CD14-positive monocyte (primary cell): ENCODE measurements around the gene KCTD16. TPM values are rescaled to one million over a fixed set of nuclear protein-coding genes. Genes with fewer than 3 reads are reported as not detected.

Experiments
- DNase-seq, 3 donors: peaks; one replicate each; pipeline ENCODE4 v3.0.0-alpha.2; 2011 to 2022
- H2AFZ ChIP-seq: 2 replicates; pipeline ENCODE4 v1.6.0; 2012; ENCODE audit warnings: mild to moderate bottlenecking, low read depth, low read length, inconsistent platforms; ENCODE audit not compliant: insufficient read depth, poor library complexity, severe bottlenecking
- H3K27ac ChIP-seq, 2 donors: 1 replicate in 1 of 2; 2 replicates in 1 of 2; pipeline ENCODE4 v1.5.1; 2012 to 2013; ENCODE audit warnings: low read length in 2 of 2, control low read depth in 1 of 2, inconsistent platforms in 1 of 2, low read depth in 1 of 2, mild to moderate bottlenecking in 1 of 2
- H3K27me3 ChIP-seq, 2 donors: one replicate each; pipeline versions ENCODE4 v1.6.0 to v1.6.1; 2011 to 2013; ENCODE audit warnings: low read length in 2 of 2; ENCODE audit not compliant: control insufficient read depth in 2 of 2, insufficient read depth in 2 of 2
- H3K36me3 ChIP-seq, 2 donors: replicated peaks in 1 of 2; 1 replicate in 1 of 2; 2 replicates in 1 of 2; pipeline versions ENCODE4 v1.5.1 to v1.6.1; 2012 to 2013; ENCODE audit warnings: low read length in 2 of 2, control low read depth in 1 of 2, inconsistent platforms in 1 of 2, mild to moderate bottlenecking in 1 of 2; ENCODE audit not compliant: insufficient read depth in 2 of 2, control insufficient read depth in 1 of 2
- H3K4me1 ChIP-seq, 2 donors: 1 replicate in 1 of 2; 2 replicates in 1 of 2; pipeline versions ENCODE4 v1.5.1 to v1.6.1; 2012 to 2013; ENCODE audit warnings: low read length in 2 of 2, control low read depth in 1 of 2, inconsistent platforms in 1 of 2, mild to moderate bottlenecking in 1 of 2, moderate library complexity in 1 of 2; ENCODE audit not compliant: insufficient read depth in 2 of 2, control insufficient read depth in 1 of 2
- H3K4me2 ChIP-seq: replicated peaks from 2 replicates; pipeline ENCODE3; 2012; ENCODE audit warnings: low read length, moderate library complexity, mild to moderate bottlenecking; ENCODE audit not compliant: poor library complexity, severe bottlenecking; ENCODE audit errors: extremely low read depth
- H3K4me3 ChIP-seq, 3 experiments: fragments of 200-600 bp in 1 of 3; sonication (generic) in 1 of 3; replicated peaks in 1 of 3; 1 replicate in 2 of 3; 2 replicates in 1 of 3; pipeline ENCODE4 v1.5.1; 2011 to 2013; ENCODE audit warnings: low read length in 3 of 3, mild to moderate bottlenecking in 3 of 3, control low read depth in 2 of 3, low read depth in 2 of 3, inconsistent platforms in 1 of 3, moderate library complexity in 1 of 3
- H3K79me2 ChIP-seq: 2 replicates; pipeline ENCODE4 v1.6.0; 2012; ENCODE audit warnings: mild to moderate bottlenecking, control low read depth, inconsistent platforms, low read length, moderate library complexity; ENCODE audit not compliant: insufficient read depth
- H3K9ac ChIP-seq: 2 replicates; pipeline ENCODE4 v1.6.0; 2017; ENCODE audit warnings: low read length, mild to moderate bottlenecking; ENCODE audit not compliant: insufficient read depth, poor library complexity, severe bottlenecking
- H3K9me3 ChIP-seq, 2 donors: replicated peaks in 1 of 2; 1 replicate in 1 of 2; 2 replicates in 1 of 2; pipeline versions ENCODE4 v1.5.1 to v1.6.1; 2012 to 2013; ENCODE audit warnings: low read length in 2 of 2, control low read depth in 1 of 2; ENCODE audit not compliant: control insufficient read depth in 1 of 2, insufficient read depth in 1 of 2
- H4K20me1 ChIP-seq: 2 replicates; pipeline ENCODE4 v1.6.0; 2012; ENCODE audit warnings: mild to moderate bottlenecking, low read length, control low read depth, moderate library complexity; ENCODE audit not compliant: insufficient read depth
- H3K27ac Mint-ChIP-seq, 7 donors: one replicate each; pipeline ENCODE4 v1.8.0; 2020; ENCODE audit warnings: mild to moderate bottlenecking in 7 of 7, mixed read lengths in 7 of 7, moderate library complexity in 6 of 7, inconsistent platforms in 2 of 7
- H3K27me3 Mint-ChIP-seq, 3 donors: one replicate each; pipeline ENCODE4 v1.8.0; 2021 to 2022; ENCODE audit warnings: low read depth in 3 of 3, mild to moderate bottlenecking in 3 of 3, mixed read lengths in 3 of 3, moderate library complexity in 3 of 3, inconsistent platforms in 1 of 3
- H3K36me3 Mint-ChIP-seq, 2 donors: one replicate each; pipeline ENCODE4 v1.8.0; 2020; ENCODE audit warnings: mixed read lengths in 2 of 2, inconsistent platforms in 1 of 2, mild to moderate bottlenecking in 1 of 2
- H3K4me1 Mint-ChIP-seq: one replicate; pipeline ENCODE4 v1.8.0; 2020; ENCODE audit warnings: mild to moderate bottlenecking, mixed read lengths
- H3K4me3 Mint-ChIP-seq, 2 donors: one replicate each; pipeline ENCODE4 v1.8.0; 2020; ENCODE audit warnings: mild to moderate bottlenecking in 2 of 2, mixed read lengths in 2 of 2, moderate library complexity in 1 of 2
- H3K9me3 Mint-ChIP-seq, 7 donors: one replicate each; pipeline ENCODE4 v1.8.0; 2020 to 2022; ENCODE audit warnings: mixed read lengths in 7 of 7, mild to moderate bottlenecking in 6 of 7, moderate library complexity in 6 of 7, inconsistent platforms in 2 of 7
- WGBS: methylation state at CpG from one replicate; pipeline ENCODE4 v1.1.5; 2013; ENCODE audit warnings: missing lambda C conversion rate; ENCODE audit not compliant: insufficient coverage; 5-methylcytosine and 5-hydroxymethylcytosine counted together
- intact Hi-C, 2 donors: fragments of 100-400 bp; cut with micrococcal nuclease; formaldehyde crosslinking; loops; one replicate each; pipeline versions ENCODE4 v1.15.0 to v1.15.1; 2023
- polyA plus RNA-seq, 3 donors: library from polyadenylated mRNA; depleted of rRNA in 1 of 3; unstranded in 2 of 3; stranded (reverse) in 1 of 3; fragments of 300-500 nt in 2 of 3; fragments of >200 nt in 1 of 3; fragmentation: Illumina TruSeq in 2 of 3; gene quantifications; 1 replicate in 2 of 3; 2 replicates in 1 of 3; pipeline ENCODE4 v1.2.3, GENCODE V29; 2012 to 2021
- TF ChIP-seq, protein P1 (sequence below): fragments of 200-600 bp; IDR thresholded peaks from one replicate; pipeline ENCODE4 v1.8.0; 2022; ENCODE audit warnings: antibody characterized with exemption, mild to moderate bottlenecking

KCTD16 gene
- polyA plus RNA-seq, 3 donors, result not detected

DNA sequence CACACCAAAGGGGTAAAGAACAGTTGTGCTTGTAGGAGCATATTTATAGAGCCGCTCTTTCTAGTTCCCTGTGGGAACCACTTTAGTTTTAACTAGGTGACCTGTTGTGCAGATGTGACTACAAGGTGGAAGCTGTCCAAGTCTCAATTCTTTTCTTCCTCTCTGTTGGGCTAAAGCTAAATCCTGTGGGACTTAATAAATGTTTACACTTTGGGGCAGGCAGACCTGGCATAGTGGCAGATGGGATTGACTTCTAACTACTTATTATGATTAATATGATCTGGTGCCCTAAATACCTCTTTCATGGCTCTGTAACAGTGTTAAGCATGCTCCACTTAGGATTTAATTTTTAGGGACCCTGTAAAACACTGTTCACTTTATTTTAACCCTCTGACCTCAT is 265.3 kb downstream of the KCTD16 start:
- H3K27ac Mint-ChIP-seq, result no peak overlapping the region
- no peaks in the 10 kb centered on the region for H3K79me2 ChIP-seq
- H3K9me3 ChIP-seq, result peaks cover 4 to 11% of the 10 kb centered on the region in 2 donors
- no peaks in the 10 kb centered on the region for H3K27me3 ChIP-seq
- no peaks in the 10 kb centered on the region for H3K36me3 ChIP-seq
- no peak overlapping the region for H2AFZ ChIP-seq
- no peaks in the 10 kb centered on the region for H3K4me1 Mint-ChIP-seq
- no peak overlapping the region for H3K4me2 ChIP-seq
- H3K36me3 Mint-ChIP-seq, result no peaks in the 10 kb centered on the region
- H3K4me3 Mint-ChIP-seq, result no peak overlapping the region
- no peaks in the 10 kb centered on the region for H4K20me1 ChIP-seq
- no peak overlapping the region for H3K27ac ChIP-seq
- H3K4me1 ChIP-seq, result no peaks in the 10 kb centered on the region
- H3K9ac ChIP-seq, result no peak overlapping the region
- DNase-seq, result no peak
- intact Hi-C loops, result no loop called here
- TF ChIP-seq, protein P1, sequence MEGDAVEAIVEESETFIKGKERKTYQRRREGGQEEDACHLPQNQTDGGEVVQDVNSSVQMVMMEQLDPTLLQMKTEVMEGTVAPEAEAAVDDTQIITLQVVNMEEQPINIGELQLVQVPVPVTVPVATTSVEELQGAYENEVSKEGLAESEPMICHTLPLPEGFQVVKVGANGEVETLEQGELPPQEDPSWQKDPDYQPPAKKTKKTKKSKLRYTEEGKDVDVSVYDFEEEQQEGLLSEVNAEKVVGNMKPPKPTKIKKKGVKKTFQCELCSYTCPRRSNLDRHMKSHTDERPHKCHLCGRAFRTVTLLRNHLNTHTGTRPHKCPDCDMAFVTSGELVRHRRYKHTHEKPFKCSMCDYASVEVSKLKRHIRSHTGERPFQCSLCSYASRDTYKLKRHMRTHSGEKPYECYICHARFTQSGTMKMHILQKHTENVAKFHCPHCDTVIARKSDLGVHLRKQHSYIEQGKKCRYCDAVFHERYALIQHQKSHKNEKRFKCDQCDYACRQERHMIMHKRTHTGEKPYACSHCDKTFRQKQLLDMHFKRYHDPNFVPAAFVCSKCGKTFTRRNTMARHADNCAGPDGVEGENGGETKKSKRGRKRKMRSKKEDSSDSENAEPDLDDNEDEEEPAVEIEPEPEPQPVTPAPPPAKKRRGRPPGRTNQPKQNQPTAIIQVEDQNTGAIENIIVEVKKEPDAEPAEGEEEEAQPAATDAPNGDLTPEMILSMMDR, result no peak
- no peak overlapping the region for H3K4me3 ChIP-seq
- H3K27me3 Mint-ChIP-seq, result peaks cover 0 to 2% (median 0%) of the 10 kb centered on the region in 3 donors
- H3K9me3 Mint-ChIP-seq, result peaks cover 5 to 15% (median 10%) of the 10 kb centered on the region in 7 donors
- WGBS, result no CpG with 5 or more reads among the region's 1 CpG

GRCh38 chr5:144438237-144438636 is 267.6 kb downstream of the KCTD16 start:
- no peak for DNase-seq
- peaks cover 10 to 22% (median 17%) of the 10 kb centered on the region in 7 donors for H3K9me3 Mint-ChIP-seq
- Histone ChIP-seq H3K9ac (no peak overlapping the region), H4K20me1 (no peaks in the 10 kb centered on the region), H3K36me3 (no peaks in the 10 kb centered on the region), H3K27ac (no peak overlapping the region), H2AFZ (no peak overlapping the region), H3K9me3 (peaks cover 14 to 20% of the 10 kb centered on the region in 2 donors), H3K27me3 (no peaks in the 10 kb centered on the region), H3K4me1 (no peaks in the 10 kb centered on the region), H3K4me3 (no peak overlapping the region), H3K4me2 (no peak overlapping the region), H3K79me2 (no peaks in the 10 kb centered on the region)
- WGBS, result 100% methylated on average over 2 of the region's 4 CpGs
- H3K27me3 Mint-ChIP-seq, result peaks cover 0 to 2% (median 0%) of the 10 kb centered on the region in 3 donors
- intact Hi-C loops, result no loop called here
- no peak overlapping the region for H3K4me3 Mint-ChIP-seq
- no peaks in the 10 kb centered on the region for H3K4me1 Mint-ChIP-seq
- no peak overlapping the region for H3K27ac Mint-ChIP-seq
- TF ChIP-seq, protein P1, result no peak
- no peaks in the 10 kb centered on the region for H3K36me3 Mint-ChIP-seq
